HCT116 (cell line): ENCODE results near the gene TMEM192. TPM values are rescaled to one million over a fixed set of nuclear protein-coding genes. Genes with fewer than 3 reads are reported as not detected.

Source experiments
- ATAC-seq: fragments of 200-7000 bp; cut with Tn5 transposase; 2 replicates; pipeline ENCODE4 v1.9.1; 2020; ENCODE audit warnings: mild to moderate bottlenecking, moderate library complexity
- BruUV-seq: library from RNA; stranded (reverse); fragments of 400-500 nt; replicated peaks from 2 replicates; lab custom pipeline; 2021; lab: Mats Ljungman, UMichigan
- CTCF ChIA-PET: fragments of 300-600 bp; sonication (Branson Sonifier 250); formaldehyde crosslinking; loops from one replicate; lab custom pipeline; 2021; ENCODE audit warnings: antibody characterized with exemption; lab: Charles Lee
- POLR2A ChIA-PET: fragments of 300-600, 350-600 bp; sonication (Branson Sonifier 250); formaldehyde crosslinking; loops from one replicate; lab custom pipeline; 2021; ENCODE audit warnings: antibody characterized with exemption; lab: Charles Lee
- RAD21 ChIA-PET, 2 experiments: fragments of 300-600 bp; sonication (Branson Sonifier 250); formaldehyde crosslinking; loops; one replicate each; lab custom pipeline; 2023; ENCODE audit warnings: low total read pairs in 2 of 2; ENCODE audit not compliant: uncharacterized antibody in 2 of 2, unreplicated experiment in 2 of 2, low non-redundant PET in 1 of 2; lab: Charles Lee
- DNase-seq: peaks from one replicate; pipeline ENCODE4 v3.0.0-alpha.2; 2010; ENCODE audit warnings: low read depth, low spot score
- H2AFZ ChIP-seq: fragments of 200-600 bp; shearing (Covaris generic), sonication (generic); 2 replicates; pipeline ENCODE4 v1.6.1; 2017; ENCODE audit warnings: low read depth, mixed run types, mixed read lengths, antibody characterized with exemption, low read length; ENCODE audit not compliant: poor library complexity, severe bottlenecking
- H3K27ac ChIP-seq: 2 replicates; pipeline ENCODE4 v1.5.1; 2012; ENCODE audit warnings: low read depth, low read length
- H3K27me3 ChIP-seq: fragments of 200-600 bp; sonication (generic); 2 replicates; pipeline ENCODE4 v1.6.1; 2016; ENCODE audit warnings: mixed run types, low read length, mixed read lengths; ENCODE audit not compliant: insufficient read depth
- H3K36me3 ChIP-seq, 2 experiments: fragments of 200-500 bp in 1 of 2; fragments of 200-600 bp in 1 of 2; sonication (Bioruptor generic) in 1 of 2; sonication (generic) in 1 of 2; 2 replicates each; pipeline versions ENCODE4 v1.5.1 to v1.6.1; 2014 to 2016; ENCODE audit warnings: low read length in 2 of 2, inconsistent platforms in 1 of 2, mixed read lengths in 1 of 2, mixed run types in 1 of 2; ENCODE audit not compliant: insufficient read depth in 2 of 2, control insufficient read depth in 1 of 2
- H3K4me1 ChIP-seq, 2 experiments: fragments of 200-600 bp in 1 of 2; sonication (generic) in 1 of 2; 2 replicates each; pipeline versions ENCODE4 v1.5.1 to v1.6.1; 2012 to 2017; ENCODE audit warnings: low read length in 2 of 2, inconsistent platforms in 1 of 2, mild to moderate bottlenecking in 1 of 2, mixed read lengths in 1 of 2, mixed run types in 1 of 2, moderate library complexity in 1 of 2; ENCODE audit not compliant: insufficient read depth in 2 of 2, control insufficient read depth in 1 of 2
- H3K4me2 ChIP-seq: fragments of 200-600 bp; sonication (generic); 2 replicates; pipeline ENCODE4 v1.6.1; 2017; ENCODE audit warnings: mixed run types, low read length, mixed read lengths
- H3K4me3 ChIP-seq, 2 experiments: fragments of 200-600 bp in 1 of 2; sonication (generic) in 1 of 2; replicated peaks in 1 of 2; 2 replicates each; pipeline ENCODE4 v1.5.1; 2011 to 2016; ENCODE audit warnings: low read length in 2 of 2, control low read depth in 1 of 2, low read depth in 1 of 2, mild to moderate bottlenecking in 1 of 2, mixed read lengths in 1 of 2, mixed run types in 1 of 2
- H3K79me2 ChIP-seq: fragments of 200-600 bp; sonication (generic); 2 replicates; pipeline ENCODE4 v1.6.1; 2017; ENCODE audit warnings: mild to moderate bottlenecking, mixed run types, low read length, moderate library complexity, mixed read lengths; ENCODE audit not compliant: insufficient read depth
- H3K9ac ChIP-seq: fragments of 200-600 bp; sonication (generic); 2 replicates; pipeline ENCODE4 v1.6.1; 2016; ENCODE audit warnings: low read length, mixed read lengths
- H3K9me2 ChIP-seq: fragments of 200-600 bp; sonication (generic), shearing (Covaris generic); 2 replicates; pipeline ENCODE4 v1.6.1; 2017; ENCODE audit warnings: mixed run types, mild to moderate bottlenecking, moderate library complexity; ENCODE audit not compliant: insufficient read depth
- H3K9me3 ChIP-seq, 2 experiments: fragments of 200-500 bp in 1 of 2; fragments of 200-600 bp in 1 of 2; sonication (Bioruptor generic) in 1 of 2; sonication (generic) in 1 of 2; 2 replicates each; pipeline ENCODE4 v1.6.1; 2014 to 2017; ENCODE audit warnings: low read length in 2 of 2, mixed read lengths in 2 of 2, inconsistent platforms in 1 of 2, low read depth in 1 of 2, mild to moderate bottlenecking in 1 of 2, mixed run types in 1 of 2, moderate library complexity in 1 of 2; ENCODE audit not compliant: control insufficient read depth in 1 of 2, insufficient read depth in 1 of 2
- H4K20me1 ChIP-seq: fragments of 200-600 bp; sonication (generic), shearing (Covaris generic); 2 replicates; pipeline ENCODE4 v1.6.1; 2017; ENCODE audit warnings: mixed run types, mild to moderate bottlenecking, moderate library complexity; ENCODE audit not compliant: insufficient read depth
- ATF3 ChIP-seq: IDR thresholded peaks from 2 replicates; pipeline ENCODE4 v1.6.1; 2012
- CBX3 ChIP-seq: IDR thresholded peaks from 2 replicates; pipeline ENCODE4 v1.6.1; 2012; ENCODE audit warnings: low read depth
- CEBPB ChIP-seq: IDR thresholded peaks from 2 replicates; pipeline ENCODE4 v1.6.1; 2012; ENCODE audit warnings: low read depth
- EGR1 ChIP-seq: IDR thresholded peaks from 2 replicates; pipeline ENCODE4 v1.6.1; 2012; ENCODE audit warnings: low read depth
- ELF1 ChIP-seq: IDR thresholded peaks from 2 replicates; pipeline ENCODE4 v1.6.1; 2012; ENCODE audit warnings: low read depth, borderline replicate concordance
- FOSL1 ChIP-seq: IDR thresholded peaks from 2 replicates; pipeline ENCODE4 v1.6.1; 2012; ENCODE audit warnings: low read depth
- JUND ChIP-seq: IDR thresholded peaks from 2 replicates; pipeline ENCODE4 v1.6.1; 2012
- MAX ChIP-seq: IDR thresholded peaks from 2 replicates; pipeline ENCODE4 v1.6.1; 2012
- POLR2A ChIP-seq: IDR thresholded peaks from 2 replicates; pipeline ENCODE4 v1.7.0; 2011; ENCODE audit warnings: borderline replicate concordance; ENCODE audit not compliant: insufficient read depth, insufficient read length; ENCODE audit errors: extremely low read depth
- POLR2AphosphoS5 ChIP-seq: IDR thresholded peaks from 2 replicates; pipeline ENCODE4 v1.6.1; 2011; ENCODE audit warnings: mild to moderate bottlenecking, low read depth, low read length, moderate library complexity
- RAD21 ChIP-seq: IDR thresholded peaks from 2 replicates; pipeline ENCODE4 v1.6.1; 2012; ENCODE audit warnings: low read depth, mild to moderate bottlenecking
- SIN3A ChIP-seq: IDR thresholded peaks from 2 replicates; pipeline ENCODE4 v1.6.1; 2012; ENCODE audit warnings: low read depth
- SRF ChIP-seq: IDR thresholded peaks from 2 replicates; pipeline ENCODE4 v1.6.1; 2012; ENCODE audit warnings: low read depth
- TCF7L2 ChIP-seq: IDR thresholded peaks from 2 replicates; pipeline ENCODE4 v1.7.0; 2011; ENCODE audit warnings: borderline replicate concordance, inconsistent platforms; ENCODE audit not compliant: insufficient read depth, insufficient read length; ENCODE audit errors: extremely low read depth
- YY1 ChIP-seq: IDR thresholded peaks from 2 replicates; pipeline ENCODE4 v1.6.1; 2011; ENCODE audit warnings: low read length, low read depth, moderate library complexity, mild to moderate bottlenecking; ENCODE audit not compliant: insufficient replicate concordance; ENCODE audit errors: extremely low read depth
- ZBTB33 ChIP-seq: IDR thresholded peaks from 2 replicates; pipeline ENCODE4 v1.6.1; 2011; ENCODE audit warnings: mild to moderate bottlenecking, low read length, moderate library complexity; ENCODE audit not compliant: insufficient replicate concordance; ENCODE audit errors: extremely low read depth
- ZNF274 ChIP-seq: fragments of 200-500 bp; sonication (Bioruptor generic); IDR thresholded peaks from 2 replicates; pipeline ENCODE4 v1.6.1; 2014; ENCODE audit warnings: mild to moderate bottlenecking, low read depth, low read length, inconsistent platforms
- intact Hi-C: fragments of 100-400 bp; cut with micrococcal nuclease; formaldehyde crosslinking; loops from 2 replicates; pipeline ENCODE4 v1.10.0; 2022
- total RNA-seq: library from RNA; stranded (reverse); gene quantifications from one replicate; pipeline ENCODE4 v1.2.1, GENCODE V29; 2021; ENCODE audit not compliant: unreplicated experiment

TMEM192 gene
- total RNA-seq, 1 experiment from 2014 or later, result 13.1 TPM

GRCh38 chr4:165158762-165159161, 46.1 kb upstream of the TMEM192 start:
- H3K9me2 ChIP-seq, result no peaks in the 10 kb centered on the region
- no peak for TF ChIP-seq ATF3
- TF ChIP-seq EGR1, result no peak
- H3K4me3 ChIP-seq, result no peak overlapping the region
- no peak overlapping the region for H3K4me2 ChIP-seq
- H3K27me3 ChIP-seq, result no peaks in the 10 kb centered on the region
- BruUV-seq, result no TSS peak
- H3K9ac ChIP-seq, result no peak overlapping the region
- no peak for DNase-seq
- CTCF ChIA-PET, result no interaction called here
- no peaks in the 10 kb centered on the region for H3K36me3 ChIP-seq
- H3K4me1 ChIP-seq, result no peaks in the 10 kb centered on the region
- H2AFZ ChIP-seq, result no peak overlapping the region
- H3K27ac ChIP-seq, result no peak overlapping the region
- POLR2A ChIA-PET, result no interaction called here
- H3K9me3 ChIP-seq, result no peaks in the 10 kb centered on the region
- no peaks in the 10 kb centered on the region for H4K20me1 ChIP-seq
- no peak for ATAC-seq
- RAD21 ChIA-PET, result no interaction called here
- H3K79me2 ChIP-seq, result no peaks in the 10 kb centered on the region
- intact Hi-C loops, result no loop called here

GRCh38 chr4:165156906-165157305, 44.2 kb upstream of the TMEM192 start:
- no peaks in the 10 kb centered on the region for H3K27me3 ChIP-seq
- no peaks in the 10 kb centered on the region for H3K36me3 ChIP-seq
- H3K9ac ChIP-seq, result no peak overlapping the region
- BruUV-seq, result no TSS peak
- H3K4me3 ChIP-seq, result no peak overlapping the region
- H2AFZ ChIP-seq, result no peak overlapping the region
- H3K79me2 ChIP-seq, result no peaks in the 10 kb centered on the region
- H3K9me3 ChIP-seq, result no peaks in the 10 kb centered on the region
- TF ChIP-seq TCF7L2 (no peak), YY1 (no peak), FOSL1 (no peak), SRF (no peak), JUND (no peak), RAD21 (no peak), CEBPB (no peak), ZBTB33 (no peak), SIN3A (no peak), ATF3 (no peak), ELF1 (no peak), POLR2AphosphoS5 (no peak), ZNF274 (no peak), POLR2A (no peak), CBX3 (no peak), MAX (no peak)
- no peaks in the 10 kb centered on the region for H3K9me2 ChIP-seq
- intact Hi-C loops, result no loop called here
- 0 out of 4 replicates have a peak, but pooled peaks cover 0 to under 1% of the 10 kb centered on the region in 2 experiments for H3K4me1 ChIP-seq
- RAD21 ChIA-PET, result no interaction called here
- H3K4me2 ChIP-seq, result no peak overlapping the region
- H3K27ac ChIP-seq, result no peak overlapping the region
- CTCF ChIA-PET, result no interaction called here
- no peaks in the 10 kb centered on the region for H4K20me1 ChIP-seq
- DNase-seq (no peak), ATAC-seq (no peak)
- POLR2A ChIA-PET, result no interaction called here
